Measurements from ENCODE around the gene C6orf89.

GRCh38 chr6:36858407-36858981 lies 27.3 kb upstream of the C6orf89 start:
- TF ChIP-seq POLR2AphosphoS5 (IDR thresholded peaks at IDR 0.05; ENCODE audit: borderline replicate concordance, low read depth, low read length): no peak
- TF ChIP-seq EZH2 (IDR thresholded peaks at IDR 0.05): no peak
- no peak for TF ChIP-seq FOXP2 (optimal IDR thresholded peaks at IDR 0.05; ENCODE audit: control extremely low read depth, extremely low read length, insufficient read depth)

Measured in SK-N-MC (cell line).